HepG2 (cell line): ENCODE data around the gene CNNM4. TPM values are rescaled to one million over a fixed set of nuclear protein-coding genes. Genes with fewer than 3 reads are reported as not detected.

Source experiments
- ARNTL ChIP-seq: sonication (generic); formaldehyde crosslinking; IDR thresholded peaks from 2 replicates; pipeline ENCODE4 v1.4.0; 2020; ENCODE audit warnings: mild to moderate bottlenecking, missing genetic modification reagents
- CREBL2 ChIP-seq: sonication (generic); formaldehyde crosslinking; IDR thresholded peaks from 2 replicates; pipeline ENCODE4 v1.8.1; 2023; ENCODE audit warnings: missing genetic modification reagents, mild to moderate bottlenecking, borderline replicate concordance
- FIP1L1 ChIP-seq: fragments of 200-400 bp; formaldehyde crosslinking; IDR thresholded peaks from 2 replicates; pipeline ENCODE4 v1.6.1; 2018; ENCODE audit warnings: low read depth, mild to moderate bottlenecking, low read length, moderate library complexity, borderline replicate concordance; ENCODE audit not compliant: insufficient read depth
- HNF4A ChIP-seq: sonication (generic); formaldehyde crosslinking; IDR thresholded peaks from 2 replicates; pipeline ENCODE4 v1.4.0; 2020; ENCODE audit warnings: missing genetic modification reagents
- HOMEZ ChIP-seq: IDR thresholded peaks from 2 replicates; pipeline ENCODE4 v1.6.1; 2016; ENCODE audit warnings: low read depth
- KDM2A ChIP-seq: sonication (generic); formaldehyde crosslinking; IDR thresholded peaks from 2 replicates; pipeline ENCODE4 v1.4.0; 2020; ENCODE audit warnings: low read depth, missing genetic modification reagents, borderline replicate concordance
- KLF16 ChIP-seq, 2 experiments: sonication (generic) in 1 of 2; formaldehyde crosslinking in 1 of 2; IDR thresholded peaks; 2 replicates each; pipeline versions ENCODE4 v1.6.1 to v1.8.0; 2016 to 2023; ENCODE audit warnings: missing genetic modification reagents in 2 of 2, missing compliant biosample characterization in 1 of 2
- MAFK ChIP-seq, 2 experiments: IDR thresholded peaks in 1 of 2; conservative IDR thresholded peaks in 1 of 2; 2 replicates each; pipeline ENCODE4 v1.6.1; 2011; ENCODE audit warnings: improper control_type of control experiment in 2 of 2, low read length in 2 of 2
- MXD4 ChIP-seq: IDR thresholded peaks from 2 replicates; pipeline ENCODE4 v1.6.1; 2016; ENCODE audit warnings: mild to moderate bottlenecking, missing biosample characterization, missing genetic modification reagents
- ONECUT2 ChIP-seq: sonication (generic); formaldehyde crosslinking; IDR thresholded peaks from 2 replicates; pipeline ENCODE4 v1.4.0; 2020; ENCODE audit warnings: missing genetic modification reagents
- PHF5A ChIP-seq: IDR thresholded peaks from one replicate; pipeline ENCODE4 v1.6.1; 2018; ENCODE audit warnings: low read depth, missing genetic modification reagents; ENCODE audit not compliant: unreplicated experiment
- PRDM4 ChIP-seq: sonication (generic); formaldehyde crosslinking; IDR thresholded peaks from 2 replicates; pipeline ENCODE4 v1.9.0; 2021; ENCODE audit warnings: missing genetic modification reagents, borderline replicate concordance
- SMAD9 ChIP-seq: sonication (generic); formaldehyde crosslinking; IDR thresholded peaks from 2 replicates; pipeline ENCODE4 v1.5.1; 2020; ENCODE audit warnings: mild to moderate bottlenecking, missing genetic modification reagents
- ZNF616 ChIP-seq: sonication (generic); formaldehyde crosslinking; IDR thresholded peaks from 2 replicates; pipeline ENCODE4 v1.5.0; 2020; ENCODE audit warnings: low read depth, mild to moderate bottlenecking, missing genetic modification reagents
- ZNF619 ChIP-seq: sonication (generic); formaldehyde crosslinking; IDR thresholded peaks from 2 replicates; pipeline ENCODE4 v1.4.0; 2020; ENCODE audit warnings: mild to moderate bottlenecking, missing genetic modification reagents
- ZNF687 ChIP-seq: sonication (generic); formaldehyde crosslinking; IDR thresholded peaks from 2 replicates; pipeline ENCODE4 v1.5.1; 2020; ENCODE audit warnings: mild to moderate bottlenecking, missing genetic modification reagents, moderate library complexity
- ZNF713 ChIP-seq: sonication (generic); formaldehyde crosslinking; IDR thresholded peaks from 2 replicates; pipeline ENCODE4 v1.4.0; 2020; ENCODE audit warnings: mild to moderate bottlenecking, missing genetic modification reagents
- polyA plus RNA-seq, 8 experiments: library from polyadenylated mRNA; depleted of rRNA in 3 of 8; stranded (reverse) in 7 of 8; unstranded in 1 of 8; fragments of >200 nt; fragmentation: Illumina TruSeq in 4 of 8; extraction: Trizol in 4 of 8; gene quantifications; 2 replicates each; pipeline versions ENCODE4 v1.2.1 to v1.2.3, GENCODE V29; 2011 to 2016; ENCODE audit warnings: low read depth in 4 of 8, missing spikeins in 1 of 8, mixed read lengths in 1 of 8; ENCODE audit not compliant: insufficient read depth in 1 of 8
- total RNA-seq, 5 experiments: library from RNA; depleted of rRNA; stranded (reverse); fragments of >200 nt; fragmentation: Illumina TruSeq; extraction: Trizol; gene quantifications; 2 replicates each; pipeline ENCODE4 v1.2.3, GENCODE V29; 2016; ENCODE audit warnings: low read depth in 1 of 5

Gene CNNM4
- total and polyA plus RNA-seq, 2 of the 13 experiments (the other 11 are each of a cell fraction or from before 2014, with no cell fraction given): 5.9 to 8.4 TPM

- TF ChIP-seq FIP1L1 (0 out of 2 replicates have a peak, but pooled peaks have one; percentile 57), KLF16 (CRISPR knock-in tag; IDR thresholded peaks at IDR 0.05) (peak in 1 of 2 experiments; percentile 95; a peak in 1 of 4 replicates), ZNF687 (peak; percentile 96), PRDM4 (0 out of 2 replicates have a peak, but pooled peaks have one; percentile 55), ONECUT2 (CRISPR knock-in tag) (no peak), MAFK (conservative IDR thresholded peaks at IDR 0.05 in 1 of 2, IDR thresholded peaks at IDR 0.05 in 1 of 2; ENCODE audit: low read length in 2 of 2) (0 out of 4 replicates have a peak, but pooled peaks of 1 of the 2 experiments have one; percentile 7), PHF5A (peak; percentile 99), ZNF619 (CRISPR knock-in tag) (no peak; the same call in 1 of the 2 replicates), ZNF616 (CRISPR knock-in tag) (no peak), HNF4A (peak; percentile 100), MXD4 (peak; percentile 84), ZNF713 (CRISPR knock-in tag) (0 out of 2 replicates have a peak, but pooled peaks have one; percentile 74), HOMEZ (peak; percentile 89), SMAD9 (CRISPR knock-in tag) (no peak), KDM2A (CRISPR knock-in tag) (peak; percentile 89), CREBL2 (CRISPR knock-in tag) (no peak), ARNTL (peak; percentile 91)
These were observed 58.6 kb downstream of the CNNM4 start (continued) for GRCh38 chr2:96819128-96819875.
